Measurements from ENCODE around the gene TMEM255B. TPM values are rescaled to one million over a fixed set of nuclear protein-coding genes. Genes with fewer than 3 reads are reported as not detected.
"Not testable (repeated sequence)": the region's sequence is repeated elsewhere in the genome, so short reads cannot be mapped to it uniquely, and the experiment has no call there.

TMEM255B gene
- total and polyA plus RNA-seq, 9 donors, result 1.9 to 9.2 (median 6.4) TPM

GRCh38 chr13:113795362-113795761, 36.3 kb downstream of the TMEM255B start:
- 30% methylated on average over 1 of the region's 1 CpG for WGBS (ENCODE audit: insufficient coverage)
- not testable (repeated sequence) for H3K36me3 ChIP-seq (ENCODE audit: control insufficient read depth, insufficient read depth, low read length); DNase-seq; H3K9me3 ChIP-seq (replicated peaks; ENCODE audit: control insufficient read depth, low read depth, low read length); H3K27ac ChIP-seq (ENCODE audit: low read length); H3K4me3 ChIP-seq (ENCODE audit: low read length)
- peaks cover 12% of the 10 kb centered on the region for H3K27me3 ChIP-seq (ENCODE audit: control insufficient read depth, insufficient read depth, low read length)
- H3K4me1 ChIP-seq (ENCODE audit: control insufficient read depth, insufficient read depth, low read length), result peaks cover 14% of the 10 kb centered on the region

- DNase-seq, result no peak
- WGBS (ENCODE audit: insufficient coverage), result 51% methylated on average over 16 of the region's 20 CpGs
- H3K4me3 ChIP-seq (ENCODE audit: low read length), result no peak overlapping the region
- no peaks in the 10 kb centered on the region for H3K36me3 ChIP-seq (ENCODE audit: control insufficient read depth, insufficient read depth, low read length)
- H3K4me1 ChIP-seq (ENCODE audit: control insufficient read depth, insufficient read depth, low read length), result peaks cover 19% of the 10 kb centered on the region
- H3K27ac ChIP-seq (ENCODE audit: low read length), result no peak overlapping the region
- H3K9me3 ChIP-seq (replicated peaks; ENCODE audit: control insufficient read depth, low read depth, low read length), result no peaks in the 10 kb centered on the region
- H3K27me3 ChIP-seq (ENCODE audit: control insufficient read depth, insufficient read depth, low read length), result peaks cover 12% of the 10 kb centered on the region
These were observed 37.4 kb downstream of the TMEM255B start for GRCh38 chr13:113796211-113796963.

DNA sequence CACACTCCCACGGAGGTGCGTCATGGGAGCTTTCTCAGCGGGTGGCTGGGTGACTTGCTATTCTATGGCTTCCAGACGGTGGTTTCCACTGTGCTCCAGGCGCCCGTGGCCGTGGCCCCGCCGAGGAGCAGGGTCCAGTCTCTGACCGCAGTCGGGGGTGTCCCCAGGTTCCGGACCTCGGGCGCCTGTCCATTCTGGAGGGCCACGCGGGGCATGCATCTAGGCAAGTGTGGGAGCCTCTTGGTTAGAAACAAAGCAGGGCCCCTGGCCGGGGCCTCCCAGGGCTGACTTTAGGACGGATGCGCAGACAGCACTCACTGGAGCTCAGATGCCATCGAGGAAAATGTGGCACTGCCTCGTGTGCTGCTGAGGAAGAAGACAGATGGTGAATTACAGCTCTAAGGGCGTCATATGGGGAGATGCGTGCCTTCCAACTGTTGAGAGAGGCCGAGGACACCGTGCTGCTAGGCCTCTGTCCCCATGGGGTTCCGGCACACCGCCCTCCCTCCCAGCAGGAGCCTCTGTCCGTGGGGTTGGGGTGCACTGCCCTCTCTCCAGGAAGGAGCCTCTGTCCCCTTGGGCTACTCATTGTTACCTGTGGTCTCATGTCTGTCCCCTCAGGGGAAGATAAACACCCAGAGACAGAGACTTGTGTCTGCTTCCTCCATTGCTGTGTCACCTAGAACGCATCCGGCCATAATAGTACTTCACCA, 38.1 kb downstream of the TMEM255B start:
- Histone ChIP-seq H3K36me3 (ENCODE audit: control insufficient read depth, insufficient read depth, low read length) (no peaks in the 10 kb centered on the region), H3K27me3 (ENCODE audit: control insufficient read depth, insufficient read depth, low read length) (peaks cover 10% of the 10 kb centered on the region), H3K4me1 (ENCODE audit: control insufficient read depth, insufficient read depth, low read length) (peaks cover 26% of the 10 kb centered on the region), H3K27ac (ENCODE audit: low read length) (no peak overlapping the region), H3K9me3 (replicated peaks; ENCODE audit: control insufficient read depth, low read depth, low read length) (no peaks in the 10 kb centered on the region), H3K4me3 (ENCODE audit: low read length) (no peak overlapping the region)
- 85% methylated on average over 28 of the region's 30 CpGs for WGBS (ENCODE audit: insufficient coverage)
- DNase-seq, result no peak

DNA sequence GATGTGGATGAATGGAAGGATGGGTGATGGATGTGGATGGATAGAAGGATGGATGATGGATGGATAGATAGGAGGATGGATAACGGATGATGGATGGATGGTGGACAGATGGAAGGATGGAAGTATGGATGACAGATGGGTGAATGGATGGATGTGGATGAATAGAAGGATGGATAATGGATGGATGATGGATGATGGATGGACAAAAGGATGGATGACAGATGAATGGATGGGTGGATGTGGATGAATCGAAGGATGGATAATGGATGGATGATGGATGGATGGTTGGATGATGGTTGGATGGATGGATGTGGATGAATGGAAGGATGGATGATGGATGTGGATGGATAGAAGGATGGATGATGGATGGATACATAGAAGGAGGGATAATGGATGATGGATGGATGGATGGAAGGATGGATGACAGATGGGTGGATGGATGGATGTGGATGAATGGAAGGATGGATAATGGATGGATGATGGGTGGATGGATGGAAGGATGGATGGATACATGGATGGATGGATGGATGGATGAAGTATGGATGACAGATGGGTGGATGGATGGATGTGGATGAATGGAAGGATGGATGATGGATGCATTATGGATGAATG, 39.3 kb downstream of the TMEM255B start:
- Histone ChIP-seq H3K36me3 (ENCODE audit: control insufficient read depth, insufficient read depth, low read length) (no peaks in the 10 kb centered on the region), H3K4me3 (ENCODE audit: low read length) (no peak overlapping the region), H3K4me1 (ENCODE audit: control insufficient read depth, insufficient read depth, low read length) (peaks cover 35% of the 10 kb centered on the region), H3K27ac (ENCODE audit: low read length) (no peak overlapping the region), H3K9me3 (replicated peaks; ENCODE audit: control insufficient read depth, low read depth, low read length) (no peaks in the 10 kb centered on the region), H3K27me3 (ENCODE audit: control insufficient read depth, insufficient read depth, low read length) (peaks cover 8% of the 10 kb centered on the region)
- WGBS (ENCODE audit: insufficient coverage), result 90% methylated on average over 2 of the region's 2 CpGs
- DNase-seq, result no peak

- no peak overlapping the region for H3K4me3 ChIP-seq (ENCODE audit: low read length)
These were observed 41.5 kb downstream of the TMEM255B start for GRCh38 chr13:113800576-113800926.

DNA sequence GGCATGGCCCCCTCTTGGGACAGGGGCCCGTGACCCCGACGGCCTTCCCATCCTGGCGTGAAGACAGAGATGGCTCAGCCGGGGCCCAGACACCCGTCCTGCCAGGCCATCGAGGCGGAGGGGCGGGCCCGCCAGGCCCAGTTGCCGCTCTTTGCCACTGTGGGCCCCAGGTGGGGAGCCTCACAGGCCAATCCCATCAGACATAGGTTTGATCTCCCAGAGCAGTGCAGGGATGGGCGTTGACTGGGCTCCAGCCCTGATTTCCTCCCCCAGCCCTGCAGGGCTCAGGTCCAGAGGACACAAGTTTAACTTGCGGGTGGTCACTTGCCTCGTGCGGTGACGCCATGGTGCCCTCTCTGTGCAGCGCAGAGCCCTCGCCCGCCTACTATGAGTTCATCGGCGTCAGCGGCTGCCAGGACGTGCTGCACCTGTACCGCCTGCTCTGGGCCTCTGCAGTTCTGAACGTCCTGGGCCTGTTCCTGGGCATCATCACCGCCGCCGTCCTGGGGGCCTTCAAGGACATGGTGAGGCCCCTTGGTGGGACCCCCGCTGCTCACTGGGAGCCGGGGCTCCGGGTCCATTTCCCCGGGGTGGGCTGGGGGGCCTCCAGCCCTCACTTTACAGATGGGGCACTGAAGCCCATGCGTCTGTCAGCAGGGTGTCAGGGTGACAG, 42.4 kb downstream of the TMEM255B start:
- Histone ChIP-seq H3K27me3 (ENCODE audit: control insufficient read depth, insufficient read depth, low read length) (peaks cover 2% of the 10 kb centered on the region), H3K4me3 (ENCODE audit: low read length) (no peak overlapping the region), H3K9me3 (replicated peaks; ENCODE audit: control insufficient read depth, low read depth, low read length) (no peaks in the 10 kb centered on the region), H3K36me3 (ENCODE audit: control insufficient read depth, insufficient read depth, low read length) (no peaks in the 10 kb centered on the region), H3K27ac (ENCODE audit: low read length) (no peak overlapping the region), H3K4me1 (ENCODE audit: control insufficient read depth, insufficient read depth, low read length) (peaks cover 35% of the 10 kb centered on the region)
- DNase-seq, result no peak
- 80% methylated on average over 33 of the region's 33 CpGs for WGBS (ENCODE audit: insufficient coverage)

More at GRCh38 chr13:113800576-113800926, 41.5 kb downstream of the TMEM255B start:
- peaks cover 5% of the 10 kb centered on the region for H3K27me3 ChIP-seq (ENCODE audit: control insufficient read depth, insufficient read depth, low read length)
- no peaks in the 10 kb centered on the region for H3K9me3 ChIP-seq (replicated peaks; ENCODE audit: control insufficient read depth, low read depth, low read length)
- no peak overlapping the region for H3K27ac ChIP-seq (ENCODE audit: low read length)
- DNase-seq, result no peak
- no peaks in the 10 kb centered on the region for H3K36me3 ChIP-seq (ENCODE audit: control insufficient read depth, insufficient read depth, low read length)
- WGBS (ENCODE audit: insufficient coverage), result 74% methylated on average over 9 of the region's 10 CpGs
- peaks cover 35% of the 10 kb centered on the region for H3K4me1 ChIP-seq (ENCODE audit: control insufficient read depth, insufficient read depth, low read length)

DNA sequence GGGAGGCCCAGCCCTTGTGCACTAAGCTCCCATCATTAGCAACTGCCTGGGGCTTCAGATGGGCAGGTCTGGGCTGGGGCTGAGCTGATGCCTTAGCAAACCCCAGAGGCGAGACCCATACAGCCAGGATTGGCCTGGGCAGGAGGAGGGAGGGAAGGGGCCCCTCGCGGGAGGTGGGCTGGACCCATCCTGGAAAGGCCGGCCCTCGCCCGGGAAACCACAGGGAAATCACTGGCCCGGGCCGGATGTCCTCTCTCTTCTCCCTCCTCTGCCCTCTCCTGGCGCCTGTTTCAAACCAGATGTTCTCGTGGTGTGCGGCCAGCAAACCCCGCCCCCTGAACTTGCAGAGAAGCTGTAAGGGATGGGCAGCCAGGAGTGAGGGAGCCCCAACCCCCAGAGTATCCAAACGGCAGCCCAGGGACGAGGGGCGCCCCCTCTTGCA, 43.1 kb downstream of the TMEM255B start:
- Histone ChIP-seq H3K4me1 (ENCODE audit: control insufficient read depth, insufficient read depth, low read length) (peaks cover 35% of the 10 kb centered on the region), H3K36me3 (ENCODE audit: control insufficient read depth, insufficient read depth, low read length) (no peaks in the 10 kb centered on the region), H3K27me3 (ENCODE audit: control insufficient read depth, insufficient read depth, low read length) (peaks cover 2% of the 10 kb centered on the region), H3K4me3 (ENCODE audit: low read length) (no peak overlapping the region), H3K9me3 (replicated peaks; ENCODE audit: control insufficient read depth, low read depth, low read length) (peaks cover 3% of the 10 kb centered on the region), H3K27ac (ENCODE audit: low read length) (no peak overlapping the region)
- DNase-seq, result peak; percentile 86
- 28% methylated on average over 4 of the region's 15 CpGs for WGBS (ENCODE audit: insufficient coverage)

DNA sequence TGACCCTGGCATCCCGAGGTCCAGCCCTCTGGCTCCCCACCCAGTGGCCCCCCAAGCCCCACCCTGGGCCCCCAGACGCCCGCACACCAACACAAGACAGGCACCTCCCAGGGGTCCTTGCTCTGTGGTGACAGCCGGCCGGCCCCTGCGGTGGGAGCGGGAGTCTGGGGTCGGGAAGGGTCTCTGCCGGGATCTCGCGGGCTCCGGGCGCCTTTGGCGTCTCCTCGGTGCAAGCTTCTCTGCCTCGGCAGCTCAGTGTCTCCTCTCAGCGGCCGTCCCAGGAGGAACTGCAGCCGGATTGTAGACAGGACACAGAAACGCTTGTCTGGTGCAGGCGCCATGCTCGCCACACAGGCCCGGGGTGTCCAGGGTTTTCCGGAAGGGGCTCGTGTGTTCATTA, 43.7 kb downstream of the TMEM255B start:
- Histone ChIP-seq H3K27me3 (ENCODE audit: control insufficient read depth, insufficient read depth, low read length) (peaks cover 2% of the 10 kb centered on the region), H3K36me3 (ENCODE audit: control insufficient read depth, insufficient read depth, low read length) (no peaks in the 10 kb centered on the region), H3K4me1 (ENCODE audit: control insufficient read depth, insufficient read depth, low read length) (peaks cover 35% of the 10 kb centered on the region), H3K4me3 (ENCODE audit: low read length) (no peak overlapping the region), H3K9me3 (replicated peaks; ENCODE audit: control insufficient read depth, low read depth, low read length) (peaks cover 8% of the 10 kb centered on the region), H3K27ac (ENCODE audit: low read length) (peak overlapping the region; percentile 20)
- WGBS (ENCODE audit: insufficient coverage), result 45% methylated on average over 25 of the region's 25 CpGs
- no peak for DNase-seq

DNA sequence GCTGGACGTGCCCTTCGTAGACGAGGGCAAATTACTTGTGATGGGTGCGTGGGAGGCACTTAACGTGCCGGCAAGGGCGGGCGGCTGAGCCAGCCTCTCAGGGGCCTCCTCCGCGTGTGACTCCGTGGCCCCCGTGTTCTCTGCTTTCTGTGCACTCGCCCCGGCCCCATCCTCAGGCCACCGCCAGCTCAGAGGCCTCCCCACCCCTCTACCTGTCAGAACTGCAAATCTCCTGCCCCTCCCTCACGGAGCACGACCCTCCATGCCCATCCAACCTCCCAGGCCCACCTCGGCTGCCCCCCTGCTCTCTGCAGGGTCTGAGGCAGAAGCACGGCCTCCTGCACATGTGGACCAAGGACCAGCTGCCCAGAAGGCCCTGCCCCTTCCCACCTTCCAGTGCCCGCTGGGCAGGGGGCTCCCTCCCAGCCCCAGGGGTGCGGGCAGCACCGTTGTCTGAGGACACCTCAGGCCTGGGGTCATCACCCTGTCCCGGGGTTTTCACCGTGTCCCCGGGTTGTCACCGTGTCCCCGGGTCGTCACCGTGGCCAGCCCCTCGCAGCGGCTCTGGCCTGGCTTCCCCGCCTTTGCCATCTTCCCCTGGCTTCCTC, 44.5 kb downstream of the TMEM255B start:
- H3K4me1 ChIP-seq (ENCODE audit: control insufficient read depth, insufficient read depth, low read length), result peaks cover 35% of the 10 kb centered on the region
- peaks cover 15% of the 10 kb centered on the region for H3K9me3 ChIP-seq (replicated peaks; ENCODE audit: control insufficient read depth, low read depth, low read length)
- no peak overlapping the region for H3K27ac ChIP-seq (ENCODE audit: low read length)
- peaks cover 2% of the 10 kb centered on the region for H3K27me3 ChIP-seq (ENCODE audit: control insufficient read depth, insufficient read depth, low read length)
- 77% methylated on average over 29 of the region's 32 CpGs for WGBS (ENCODE audit: insufficient coverage)
- H3K4me3 ChIP-seq (ENCODE audit: low read length), result no peak overlapping the region
- DNase-seq, result no peak
- H3K36me3 ChIP-seq (ENCODE audit: control insufficient read depth, insufficient read depth, low read length), result no peaks in the 10 kb centered on the region
